Measurements from ENCODE around the gene AARS1. TPM values are rescaled to one million over a fixed set of nuclear protein-coding genes. Genes with fewer than 3 reads are reported as not detected.
"Not testable (repeated sequence)": the region's sequence is repeated elsewhere in the genome, so short reads cannot be mapped to it uniquely, and the experiment has no call there.

Gene AARS1
- total RNA-seq, 2 experiments from 2014 or later, result 97.4 to 99.8 TPM

- CTCF ChIA-PET, POLR2A ChIA-PET, H3K9me3 Mint-ChIP-seq, DNase-seq, H3K27me3 Mint-ChIP-seq: not testable (repeated sequence)
- Mint-ChIP-seq H3K27ac (peak overlapping the region; percentile 20), H3K4me1 (peaks cover 25% of the 10 kb centered on the region), H3K4me3 (peak overlapping the region; percentile 42), H3K36me3 (ENCODE audit: low read depth) (peaks cover 33% of the 10 kb centered on the region)
These were observed 39.6 kb downstream of the AARS1 start for GRCh38 chr16:70249697-70250096.

- H3K27ac Mint-ChIP-seq, H3K9me3 Mint-ChIP-seq, H3K4me1 Mint-ChIP-seq, POLR2A ChIA-PET, H3K4me3 Mint-ChIP-seq, CTCF ChIA-PET, H3K27me3 Mint-ChIP-seq, DNase-seq: not testable (repeated sequence)
- H3K36me3 Mint-ChIP-seq (ENCODE audit: low read depth), result peaks cover 15% of the 10 kb centered on the region
These were observed 50.5 kb downstream of the AARS1 start for GRCh38 chr16:70238773-70239172.

GRCh38 chr16:70231831-70232230 lies 57.5 kb downstream of the AARS1 start:
- DNase-seq, H3K4me1 Mint-ChIP-seq, H3K27me3 Mint-ChIP-seq, CTCF ChIA-PET, H3K4me3 Mint-ChIP-seq, H3K9me3 Mint-ChIP-seq, H3K27ac Mint-ChIP-seq, POLR2A ChIA-PET: not testable (repeated sequence)
- peaks cover 27% of the 10 kb centered on the region for H3K36me3 Mint-ChIP-seq (ENCODE audit: low read depth)

- H3K9me3 Mint-ChIP-seq, POLR2A ChIA-PET, H3K27me3 Mint-ChIP-seq, H3K4me3 Mint-ChIP-seq, CTCF ChIA-PET, DNase-seq, H3K27ac Mint-ChIP-seq: not testable (repeated sequence)
- peaks cover 16% of the 10 kb centered on the region for H3K4me1 Mint-ChIP-seq
- peaks cover 24% of the 10 kb centered on the region for H3K36me3 Mint-ChIP-seq (ENCODE audit: low read depth)
These were observed 63.3 kb downstream of the AARS1 start for GRCh38 chr16:70226024-70226423.

GRCh38 chr16:70225430-70225829 lies 63.9 kb downstream of the AARS1 start:
- CTCF ChIA-PET, H3K27me3 Mint-ChIP-seq, POLR2A ChIA-PET, H3K9me3 Mint-ChIP-seq, H3K27ac Mint-ChIP-seq, DNase-seq, H3K4me3 Mint-ChIP-seq: not testable (repeated sequence)
- Mint-ChIP-seq H3K4me1 (peaks cover 16% of the 10 kb centered on the region), H3K36me3 (ENCODE audit: low read depth) (peaks cover 23% of the 10 kb centered on the region)

DNA sequence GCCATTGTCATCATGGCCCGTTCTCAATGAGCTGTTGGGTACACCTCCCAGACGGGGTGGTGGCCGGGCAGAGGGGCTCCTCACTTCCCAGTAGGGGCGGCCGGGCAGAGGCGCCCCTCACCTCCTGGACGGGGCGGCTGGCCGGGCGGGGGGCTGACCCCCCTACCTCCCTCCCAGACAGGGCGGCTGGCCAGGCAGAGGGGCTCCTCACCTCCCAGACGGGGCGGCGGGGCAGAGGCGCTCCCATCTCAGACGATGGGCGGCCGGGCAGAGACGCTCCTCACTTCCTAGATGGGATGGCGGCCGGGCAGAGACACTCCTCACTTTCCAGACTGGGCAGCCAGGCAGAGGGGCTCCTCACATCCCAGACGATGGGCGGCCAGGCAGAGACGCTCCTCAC lies 64.7 kb downstream of the AARS1 start:
- DNase-seq, CTCF ChIA-PET, H3K27me3 Mint-ChIP-seq, POLR2A ChIA-PET, H3K4me3 Mint-ChIP-seq, H3K9me3 Mint-ChIP-seq, H3K27ac Mint-ChIP-seq: not testable (repeated sequence)
- Mint-ChIP-seq H3K4me1 (peaks cover 16% of the 10 kb centered on the region), H3K36me3 (ENCODE audit: low read depth) (peaks cover 27% of the 10 kb centered on the region)

GRCh38 chr16:70223971-70224513 lies 65.3 kb downstream of the AARS1 start:
- POLR2A ChIA-PET, H3K27me3 Mint-ChIP-seq, H3K27ac Mint-ChIP-seq, H3K4me3 Mint-ChIP-seq, H3K9me3 Mint-ChIP-seq, CTCF ChIA-PET, DNase-seq: not testable (repeated sequence)
- Mint-ChIP-seq H3K4me1 (peaks cover 16% of the 10 kb centered on the region), H3K36me3 (ENCODE audit: low read depth) (peaks cover 29% of the 10 kb centered on the region)

DNA sequence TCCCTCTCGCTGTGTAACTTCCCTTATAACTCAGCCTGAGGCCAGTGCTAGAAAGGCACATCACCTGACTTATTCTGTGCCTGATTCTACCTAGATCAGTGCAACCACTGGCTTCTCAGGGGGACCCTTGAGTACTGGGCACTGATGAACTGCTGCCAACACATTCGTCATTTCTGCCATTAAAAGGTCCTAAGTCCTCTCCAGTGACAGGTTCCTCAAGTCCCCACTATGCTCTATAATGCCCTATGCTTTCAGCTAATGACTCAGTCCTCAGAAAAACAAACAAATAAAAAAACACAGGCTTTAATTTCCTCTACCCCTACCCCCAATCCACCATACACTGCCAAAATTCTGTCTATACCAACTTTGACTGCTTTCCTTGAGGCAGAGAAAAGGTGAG lies 66.1 kb downstream of the AARS1 start:
- H3K27me3 Mint-ChIP-seq, result not testable (repeated sequence)
- H3K36me3 Mint-ChIP-seq (ENCODE audit: low read depth), result peaks cover 29% of the 10 kb centered on the region

GRCh38 chr16:70222574-70222973 lies 66.7 kb downstream of the AARS1 start:
- not testable (repeated sequence) for H3K27me3 Mint-ChIP-seq
- peak overlapping the region; percentile 71 for H3K27ac Mint-ChIP-seq

More for the DNA sequence above, 66.1 kb downstream of the AARS1 start:
- H3K4me3 Mint-ChIP-seq, POLR2A ChIA-PET, CTCF ChIA-PET, H3K9me3 Mint-ChIP-seq, DNase-seq: not testable (repeated sequence)
- Mint-ChIP-seq H3K4me1 (peaks cover 16% of the 10 kb centered on the region), H3K27ac (peak overlapping the region; percentile 9)

DNA sequence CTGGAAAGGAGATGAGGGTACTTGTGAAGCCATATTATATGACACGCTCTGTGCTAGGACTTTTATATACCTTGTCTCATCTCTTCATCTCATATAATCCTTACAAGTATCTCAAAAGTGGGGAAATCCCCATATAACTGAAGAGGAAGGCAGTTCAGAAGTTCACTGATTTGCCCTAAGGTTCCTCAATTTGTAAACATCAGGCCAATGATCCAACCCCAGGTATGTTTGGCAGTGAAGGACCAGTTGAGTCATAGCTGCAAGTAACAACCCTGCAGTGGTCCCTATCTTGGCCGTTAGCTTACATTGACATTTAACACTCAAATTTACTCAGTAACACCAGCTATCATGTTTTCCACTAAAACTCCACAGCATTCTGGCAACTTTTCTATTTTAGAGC lies 70.7 kb downstream of the AARS1 start:
- H3K4me1 Mint-ChIP-seq, result peaks cover 12% of the 10 kb centered on the region
- DNase-seq, H3K9me3 Mint-ChIP-seq, POLR2A ChIA-PET, H3K27ac Mint-ChIP-seq, H3K4me3 Mint-ChIP-seq, CTCF ChIA-PET, H3K27me3 Mint-ChIP-seq: not testable (repeated sequence)
- peaks cover 26% of the 10 kb centered on the region for H3K36me3 Mint-ChIP-seq (ENCODE audit: low read depth)

More at GRCh38 chr16:70222574-70222973, 66.7 kb downstream of the AARS1 start:
- peak; percentile 8 for DNase-seq
- H3K9me3 Mint-ChIP-seq, H3K4me3 Mint-ChIP-seq, POLR2A ChIA-PET, CTCF ChIA-PET: not testable (repeated sequence)
- H3K36me3 Mint-ChIP-seq (ENCODE audit: low read depth), result peaks cover 33% of the 10 kb centered on the region
- H3K4me1 Mint-ChIP-seq, result peaks cover 16% of the 10 kb centered on the region

GRCh38 chr16:70206382-70206781 lies 82.9 kb downstream of the AARS1 start:
- peaks cover 22% of the 10 kb centered on the region for H3K36me3 Mint-ChIP-seq (ENCODE audit: low read depth)
- H3K4me3 Mint-ChIP-seq, H3K27me3 Mint-ChIP-seq, DNase-seq, CTCF ChIA-PET, H3K4me1 Mint-ChIP-seq, H3K9me3 Mint-ChIP-seq, POLR2A ChIA-PET, H3K27ac Mint-ChIP-seq: not testable (repeated sequence)

GRCh38 chr16:70204668-70205405 lies 84.5 kb downstream of the AARS1 start:
- H3K27ac Mint-ChIP-seq, H3K4me1 Mint-ChIP-seq, H3K4me3 Mint-ChIP-seq, H3K9me3 Mint-ChIP-seq, DNase-seq, H3K27me3 Mint-ChIP-seq, POLR2A ChIA-PET: not testable (repeated sequence)
- CTCF ChIA-PET, result interaction anchor here (0.7 kb wide), 1 partner anchor 315 kb away, joined by 4 read pairs; no protein-coding TSS in a partner anchor
- peaks cover 13% of the 10 kb centered on the region for H3K36me3 Mint-ChIP-seq (ENCODE audit: low read depth)

- DNase-seq; H3K4me1 Mint-ChIP-seq; H3K27ac Mint-ChIP-seq; H3K4me3 Mint-ChIP-seq; CTCF ChIA-PET; POLR2A ChIA-PET; H3K27me3 Mint-ChIP-seq; H3K9me3 Mint-ChIP-seq; H3K36me3 Mint-ChIP-seq (ENCODE audit: low read depth): not testable (repeated sequence)
These were observed 85.3 kb downstream of the AARS1 start for GRCh38 chr16:70204010-70204409.

- CTCF ChIA-PET; DNase-seq; H3K4me3 Mint-ChIP-seq; H3K27ac Mint-ChIP-seq; H3K4me1 Mint-ChIP-seq; H3K27me3 Mint-ChIP-seq; POLR2A ChIA-PET; H3K9me3 Mint-ChIP-seq; H3K36me3 Mint-ChIP-seq (ENCODE audit: low read depth): not testable (repeated sequence)
These were observed 85.8 kb downstream of the AARS1 start for GRCh38 chr16:70203508-70203907.
